OCI-LY3 (cell line): ENCODE measurements around the gene TRIM42.

Experiments used
- CTCF ChIP-seq: fragments of 200-600, 300-600 bp; sonication (generic); IDR thresholded peaks from 2 replicates; pipeline ENCODE4 v1.5.1; 2014; ENCODE audit warnings: antibody characterized with exemption, low read length, low read depth
- EZH2phosphoT487 ChIP-seq: fragments of 200-600 bp; shearing (Covaris generic); IDR thresholded peaks from 2 replicates; pipeline ENCODE4 v1.6.1; 2018; ENCODE audit warnings: antibody characterized with exemption, mixed run types, low read depth

- no peak for TF ChIP-seq CTCF
- TF ChIP-seq EZH2phosphoT487, result no peak
Observed at GRCh38 chr3:140727886-140728285, 50.0 kb downstream of the TRIM42 start.
